ENCODE measurements around the gene ATF3. TPM values are rescaled to one million over a fixed set of nuclear protein-coding genes. Genes with fewer than 3 reads are reported as not detected.

The ATF3 gene
- total RNA-seq, 1 donor from 2014 or later: 28.9 TPM

DNA sequence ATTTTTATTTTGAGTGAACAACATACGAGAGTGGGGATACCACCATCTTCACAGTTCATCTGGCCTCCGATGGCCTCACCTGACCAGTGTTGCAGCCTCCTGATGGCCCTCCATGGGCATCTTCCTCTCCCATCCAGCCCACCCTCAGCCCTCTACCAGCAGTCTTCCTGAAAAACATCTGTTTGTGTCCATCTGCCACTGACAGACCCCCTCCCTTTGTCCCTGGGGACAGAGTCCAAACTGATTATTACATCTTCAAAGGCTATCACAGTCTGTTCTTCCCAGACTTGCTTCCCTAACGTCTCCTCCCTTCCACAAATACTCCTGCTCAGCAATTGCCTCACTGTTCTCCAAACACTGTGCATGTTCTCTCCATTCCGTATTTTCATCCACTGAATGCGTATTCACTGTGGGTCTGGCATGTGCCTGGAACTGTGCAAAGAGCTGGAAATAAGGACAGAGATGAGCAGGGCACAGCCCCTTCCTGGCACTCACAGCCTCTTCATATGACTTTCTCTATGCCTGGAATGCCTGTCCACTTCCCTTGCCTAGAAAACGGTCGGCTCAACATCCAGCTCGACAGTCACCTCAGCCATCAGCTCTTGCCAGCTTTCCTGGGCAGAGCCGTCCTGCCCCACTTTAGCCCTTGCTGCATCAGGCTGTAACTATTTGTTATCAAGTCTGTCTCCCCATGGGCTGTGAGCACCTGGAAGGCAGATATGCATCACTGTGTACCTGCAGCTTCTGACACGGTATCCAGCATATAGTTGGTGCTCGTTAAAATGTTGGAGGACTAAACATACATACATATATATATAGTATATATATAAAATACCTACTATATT lies 8.3 kb upstream of the ATF3 start:
- Histone ChIP-seq H3K4me1 (peaks cover 8% of the 10 kb centered on the region), H3K27me3 (peaks cover 11% of the 10 kb centered on the region), H3K4me3 (no peak overlapping the region), H3K27ac (no peak overlapping the region), H3K9me3 (no peaks in the 10 kb centered on the region), H3K36me3 (no peaks in the 10 kb centered on the region)
- DNase-seq (no peak), ATAC-seq (no peak)
- intact Hi-C loops (cut with DNase I): no loop called here
- TF ChIP-seq CTCF (IDR thresholded peaks at IDR 0.05): no peak

DNA sequence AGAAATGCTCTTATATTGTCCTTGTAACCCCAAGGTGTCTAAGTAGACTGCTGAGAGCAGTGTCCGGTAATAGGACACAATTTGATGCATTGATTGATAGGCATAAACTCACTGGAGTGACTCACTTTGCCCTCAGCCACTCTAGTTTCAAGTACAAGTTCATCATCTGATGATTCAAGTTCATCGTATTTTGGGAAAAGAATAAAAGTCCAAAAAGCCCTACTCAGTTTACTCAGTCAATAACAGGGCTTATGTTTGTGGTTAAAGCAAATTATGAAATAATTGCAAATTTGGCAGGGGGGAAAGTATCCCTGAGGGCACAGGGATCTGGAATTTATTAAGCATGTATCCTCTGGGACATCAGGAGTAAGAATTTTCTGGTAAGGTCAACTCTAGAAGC lies 7.6 kb upstream of the ATF3 start:
- H3K4me1 ChIP-seq: peaks cover 15% of the 10 kb centered on the region
- no peaks in the 10 kb centered on the region for H3K36me3 ChIP-seq
- peaks cover 11% of the 10 kb centered on the region for H3K27me3 ChIP-seq
- H3K9me3 ChIP-seq: no peaks in the 10 kb centered on the region
- TF ChIP-seq CTCF (IDR thresholded peaks at IDR 0.05): no peak
- H3K4me3 ChIP-seq: no peak overlapping the region
- ATAC-seq: no peak
- no peak overlapping the region for H3K27ac ChIP-seq
- intact Hi-C loops (cut with DNase I): no loop called here
- no peak for DNase-seq

DNA sequence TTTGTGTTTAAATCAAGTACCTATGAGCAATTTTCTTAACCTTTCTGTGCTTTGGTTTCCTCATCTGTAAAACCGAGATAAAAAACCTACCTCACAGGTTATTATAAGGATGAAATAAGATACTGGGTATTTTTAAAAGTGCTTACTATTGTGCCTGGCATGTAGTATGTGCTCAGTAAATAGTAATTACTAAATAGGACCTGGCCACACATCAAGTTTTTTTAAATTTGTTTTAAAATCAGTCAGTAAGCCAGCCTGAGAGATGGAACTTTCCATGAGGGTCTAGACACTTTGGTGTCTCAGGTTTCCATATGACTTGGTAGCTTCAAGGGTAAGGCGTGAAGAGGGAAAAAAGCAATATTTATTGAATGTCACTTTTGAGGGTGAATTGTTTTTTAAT lies 7.0 kb upstream of the ATF3 start:
- Histone ChIP-seq H3K4me1 (peaks cover 15% of the 10 kb centered on the region), H3K9me3 (no peaks in the 10 kb centered on the region), H3K27me3 (peaks cover 12% of the 10 kb centered on the region), H3K36me3 (no peaks in the 10 kb centered on the region), H3K27ac (no peak overlapping the region), H3K4me3 (no peak overlapping the region)
- intact Hi-C loops (cut with DNase I): no loop called here
- no peak for ATAC-seq
- no peak for DNase-seq
- TF ChIP-seq CTCF (IDR thresholded peaks at IDR 0.05): no peak

DNA sequence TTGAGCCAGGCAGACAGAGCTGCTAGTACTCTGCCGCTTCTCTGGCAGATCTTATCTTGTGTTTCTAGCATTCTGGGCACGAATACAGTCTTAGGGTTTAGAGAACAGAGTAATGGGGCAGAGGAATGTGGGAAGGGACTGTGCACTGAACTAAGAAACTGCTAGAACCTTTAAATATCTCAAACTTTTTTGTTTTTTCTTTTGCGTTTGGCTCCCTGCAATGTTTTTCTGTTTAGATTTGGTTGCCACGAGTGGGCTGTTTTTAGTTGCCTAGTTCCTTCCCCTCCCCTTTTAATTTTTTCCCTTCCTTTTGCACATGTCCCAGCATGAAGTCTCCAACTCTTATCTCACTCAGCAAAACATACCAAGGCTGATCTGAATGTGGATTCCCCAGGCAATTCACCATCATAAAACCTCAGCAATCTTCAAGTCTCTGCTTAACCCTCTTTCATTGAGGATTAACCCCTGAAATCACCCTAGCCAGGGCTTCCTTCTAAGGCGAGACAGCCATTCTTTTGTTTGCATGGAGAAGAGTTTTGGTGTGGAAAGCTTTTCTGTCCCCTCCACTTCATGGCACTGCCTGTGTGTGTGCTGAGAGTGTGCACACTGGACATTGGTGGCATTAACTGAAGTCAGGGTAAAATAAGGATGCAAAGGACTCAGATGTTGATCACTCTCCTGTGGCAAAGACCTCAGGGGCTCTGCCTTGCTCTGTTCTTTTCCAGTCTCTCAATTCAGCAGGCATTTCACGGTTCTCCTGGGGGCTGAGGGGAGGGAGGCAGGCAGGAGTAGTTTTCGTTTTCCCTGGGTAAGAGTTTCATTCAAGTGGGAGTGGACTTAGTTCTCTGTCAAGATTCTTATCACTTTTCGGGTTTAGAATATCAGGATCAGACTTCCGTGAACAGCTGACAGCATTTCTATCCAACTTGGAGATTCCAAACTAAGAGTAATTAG lies 2.8 kb upstream of the ATF3 start:
- intact Hi-C loops (cut with DNase I): no loop called here
- ATAC-seq (no peak), DNase-seq (no peak)
- no peak for TF ChIP-seq CTCF (IDR thresholded peaks at IDR 0.05)
- peak overlapping the region; percentile 97 for H3K27ac ChIP-seq
- peak overlapping the region; percentile 78 for H3K4me3 ChIP-seq
- no peaks in the 10 kb centered on the region for H3K36me3 ChIP-seq
- H3K4me1 ChIP-seq: peaks cover 32% of the 10 kb centered on the region
- peaks cover 20% of the 10 kb centered on the region for H3K27me3 ChIP-seq
- H3K9me3 ChIP-seq: no peaks in the 10 kb centered on the region

- Histone ChIP-seq H3K27me3 (peaks cover 20% of the 10 kb centered on the region), H3K27ac (peak overlapping the region; percentile 97), H3K36me3 (no peaks in the 10 kb centered on the region), H3K9me3 (no peaks in the 10 kb centered on the region), H3K4me1 (peaks cover 36% of the 10 kb centered on the region), H3K4me3 (peak overlapping the region; percentile 78)
- no peak for TF ChIP-seq CTCF (IDR thresholded peaks at IDR 0.05)
- peak; percentile 93 for DNase-seq
- intact Hi-C loops (cut with DNase I): no loop called here
- ATAC-seq: peak; percentile 59
These were observed 2.0 kb upstream of the ATF3 start for GRCh38 chr1:212606395-212607205.
